Measurements from ENCODE around the gene GALNT7. TPM values are rescaled to one million over a fixed set of nuclear protein-coding genes. Genes with fewer than 3 reads are reported as not detected.
"Not testable (repeated sequence)": the region's sequence is repeated elsewhere in the genome, so short reads cannot be mapped to it uniquely, and the experiment has no call there.

The GALNT7 gene
- total and polyA plus RNA-seq, 4 donors, result 9.3 to 32.7 (median 14.3) TPM

DNA sequence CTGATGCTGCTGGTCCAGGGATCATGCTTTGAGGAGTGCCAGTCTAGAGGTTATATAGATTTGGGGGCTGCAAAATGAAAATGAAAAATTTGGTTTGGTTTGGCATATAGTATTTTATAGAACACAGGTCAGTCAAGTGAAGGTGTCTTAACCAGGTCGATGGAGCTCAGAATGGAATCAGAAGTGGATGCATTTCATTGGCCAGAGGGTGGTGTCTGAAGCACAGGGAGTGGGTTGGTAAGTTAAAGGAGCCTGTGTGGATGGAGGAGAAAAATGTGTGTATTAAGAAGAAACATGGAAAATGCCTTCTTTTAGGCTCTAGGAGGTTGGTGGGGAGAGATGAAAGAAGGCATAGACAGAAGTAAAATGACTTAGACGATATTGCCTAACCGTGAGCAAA is 8.6 kb downstream of the GALNT7 start:
- TF ChIP-seq, protein P1, sequence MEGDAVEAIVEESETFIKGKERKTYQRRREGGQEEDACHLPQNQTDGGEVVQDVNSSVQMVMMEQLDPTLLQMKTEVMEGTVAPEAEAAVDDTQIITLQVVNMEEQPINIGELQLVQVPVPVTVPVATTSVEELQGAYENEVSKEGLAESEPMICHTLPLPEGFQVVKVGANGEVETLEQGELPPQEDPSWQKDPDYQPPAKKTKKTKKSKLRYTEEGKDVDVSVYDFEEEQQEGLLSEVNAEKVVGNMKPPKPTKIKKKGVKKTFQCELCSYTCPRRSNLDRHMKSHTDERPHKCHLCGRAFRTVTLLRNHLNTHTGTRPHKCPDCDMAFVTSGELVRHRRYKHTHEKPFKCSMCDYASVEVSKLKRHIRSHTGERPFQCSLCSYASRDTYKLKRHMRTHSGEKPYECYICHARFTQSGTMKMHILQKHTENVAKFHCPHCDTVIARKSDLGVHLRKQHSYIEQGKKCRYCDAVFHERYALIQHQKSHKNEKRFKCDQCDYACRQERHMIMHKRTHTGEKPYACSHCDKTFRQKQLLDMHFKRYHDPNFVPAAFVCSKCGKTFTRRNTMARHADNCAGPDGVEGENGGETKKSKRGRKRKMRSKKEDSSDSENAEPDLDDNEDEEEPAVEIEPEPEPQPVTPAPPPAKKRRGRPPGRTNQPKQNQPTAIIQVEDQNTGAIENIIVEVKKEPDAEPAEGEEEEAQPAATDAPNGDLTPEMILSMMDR (IDR thresholded peaks at IDR 0.05; ENCODE audit: control extremely low read depth, extremely low read depth), result no peak
- Histone ChIP-seq H3K36me3 (ENCODE audit: control insufficient read depth in 4 of 4, insufficient read depth in 4 of 4, low read length in 4 of 4) (no peaks in the 10 kb centered on the region), H3K9ac (ENCODE audit: insufficient read depth in 1 of 2, low read length in 2 of 2) (no peak overlapping the region), H3K27ac (ENCODE audit: low read depth in 1 of 2, low read length in 1 of 2) (no peak overlapping the region), H3K4me3 (no peak overlapping the region), H3K9me3 (ENCODE audit: control insufficient read depth in 4 of 4, insufficient read depth in 3 of 4, low read length in 3 of 4) (no peaks in the 10 kb centered on the region), H3K27me3 (ENCODE audit: control insufficient read depth in 3 of 3, insufficient read depth in 3 of 3, low read length in 2 of 3) (no peaks in the 10 kb centered on the region), H3K4me1 (ENCODE audit: control insufficient read depth in 5 of 5, insufficient read depth in 5 of 5, low read length in 5 of 5) (peaks cover 0 to 3% (median 2%) of the 10 kb centered on the region in 5 donors)
- no peak for DNase-seq
- 76 to 81% methylated on average over 3 of the region's 3 CpGs for WGBS, 2 donors
- ATAC-seq (ENCODE audit: insufficient read depth, low FRiP score), result no peak

DNA sequence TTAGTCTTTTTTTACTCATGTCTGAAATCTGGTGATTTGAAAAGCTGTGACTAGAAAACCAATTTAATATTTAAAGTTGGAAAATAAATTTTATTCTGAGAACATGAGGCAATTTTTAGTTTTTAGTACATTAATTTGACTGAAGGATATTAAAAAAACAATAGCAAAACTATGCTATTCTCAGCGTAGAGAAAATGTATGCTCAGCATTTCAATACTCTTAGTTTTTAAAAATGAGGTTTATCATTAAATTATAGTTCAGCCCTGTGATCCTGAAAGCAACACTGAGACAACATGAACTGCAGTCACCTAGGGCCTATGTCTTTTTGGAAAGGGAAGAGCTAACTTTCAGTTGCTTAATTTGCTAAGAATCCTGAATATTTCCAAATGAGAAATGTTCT is 9.5 kb downstream of the GALNT7 start:
- no peaks in the 10 kb centered on the region for H3K9me3 ChIP-seq (ENCODE audit: control insufficient read depth in 4 of 4, insufficient read depth in 3 of 4, low read length in 3 of 4)
- H3K9ac ChIP-seq (ENCODE audit: insufficient read depth in 1 of 2, low read length in 2 of 2), result no peak overlapping the region
- H3K36me3 ChIP-seq (ENCODE audit: control insufficient read depth in 4 of 4, insufficient read depth in 4 of 4, low read length in 4 of 4), result no peaks in the 10 kb centered on the region
- peaks cover 0 to 3% (median 2%) of the 10 kb centered on the region in 5 donors for H3K4me1 ChIP-seq (ENCODE audit: control insufficient read depth in 5 of 5, insufficient read depth in 5 of 5, low read length in 5 of 5)
- ATAC-seq (ENCODE audit: insufficient read depth, low FRiP score), result no peak
- DNase-seq, result no peak
- TF ChIP-seq, protein P1 (IDR thresholded peaks at IDR 0.05; ENCODE audit: control extremely low read depth, extremely low read depth), result no peak
- WGBS, 2 donors, result 91% methylated on average over 1 of the region's 1 CpG
- no peak overlapping the region for H3K4me3 ChIP-seq
- no peak overlapping the region for H3K27ac ChIP-seq (ENCODE audit: low read depth in 1 of 2, low read length in 1 of 2)
- no peaks in the 10 kb centered on the region for H3K27me3 ChIP-seq (ENCODE audit: control insufficient read depth in 3 of 3, insufficient read depth in 3 of 3, low read length in 2 of 3)

DNA sequence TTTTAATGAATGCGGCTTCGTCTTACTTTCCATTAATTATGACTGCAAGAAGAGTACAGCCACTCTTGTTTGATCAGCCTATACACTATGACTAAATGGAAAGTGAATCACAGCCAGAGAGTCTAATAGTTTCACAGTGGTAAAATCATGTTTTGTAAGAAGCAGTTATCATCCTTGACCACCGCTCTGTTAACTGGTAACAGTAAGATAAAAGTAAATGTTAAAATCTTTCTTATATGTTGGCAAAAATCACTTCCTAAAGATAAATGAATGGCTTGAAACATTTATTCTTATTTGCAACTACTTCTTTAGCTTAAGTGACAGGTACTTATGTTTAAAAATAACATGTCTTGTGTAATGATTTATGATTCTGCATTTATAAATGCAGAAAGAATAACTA is 13.2 kb downstream of the GALNT7 start:
- H3K36me3 ChIP-seq (ENCODE audit: control insufficient read depth in 4 of 4, insufficient read depth in 4 of 4, low read length in 4 of 4), result no peaks in the 10 kb centered on the region
- no peak overlapping the region for H3K9ac ChIP-seq (ENCODE audit: insufficient read depth in 1 of 2, low read length in 2 of 2)
- TF ChIP-seq, protein P1 (IDR thresholded peaks at IDR 0.05; ENCODE audit: control extremely low read depth, extremely low read depth), result no peak
- ATAC-seq (ENCODE audit: insufficient read depth, low FRiP score) (no peak), DNase-seq (no peak)
- no peaks in the 10 kb centered on the region for H3K9me3 ChIP-seq (ENCODE audit: control insufficient read depth in 4 of 4, insufficient read depth in 3 of 4, low read length in 3 of 4)
- H3K27ac ChIP-seq (ENCODE audit: low read depth in 1 of 2, low read length in 1 of 2), result no peak overlapping the region
- no peak overlapping the region for H3K4me3 ChIP-seq
- H3K4me1 ChIP-seq (ENCODE audit: control insufficient read depth in 5 of 5, insufficient read depth in 5 of 5, low read length in 5 of 5), result peaks cover 0 to 7% (median 2%) of the 10 kb centered on the region in 5 donors
- WGBS, 2 donors, result 87% methylated on average over 3 of the region's 3 CpGs
- H3K27me3 ChIP-seq (ENCODE audit: control insufficient read depth in 3 of 3, insufficient read depth in 3 of 3, low read length in 2 of 3), result no peaks in the 10 kb centered on the region

DNA sequence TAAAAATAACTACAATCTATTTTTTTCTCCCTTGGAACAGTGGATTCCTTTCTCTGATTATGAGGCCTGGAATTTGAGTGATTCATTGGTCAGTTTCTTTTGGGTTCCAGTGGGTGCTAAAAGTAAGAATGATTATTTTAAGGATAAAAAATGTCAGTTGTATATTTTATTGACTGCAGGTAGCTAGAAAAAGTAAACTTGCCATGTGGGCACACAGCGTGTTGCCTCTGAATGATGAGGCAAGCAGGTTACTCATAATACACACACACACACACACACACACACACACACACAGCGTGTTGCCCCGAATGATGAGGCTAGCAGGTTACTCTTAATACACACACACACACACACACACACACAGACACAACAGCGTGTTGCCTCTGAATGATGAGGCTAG is 13.8 kb downstream of the GALNT7 start:
- H3K9me3 ChIP-seq (ENCODE audit: control insufficient read depth in 4 of 4, insufficient read depth in 3 of 4, low read length in 3 of 4), result no peaks in the 10 kb centered on the region
- 76 to 80% methylated on average over 4 of the region's 4 CpGs for WGBS, 2 donors

DNA sequence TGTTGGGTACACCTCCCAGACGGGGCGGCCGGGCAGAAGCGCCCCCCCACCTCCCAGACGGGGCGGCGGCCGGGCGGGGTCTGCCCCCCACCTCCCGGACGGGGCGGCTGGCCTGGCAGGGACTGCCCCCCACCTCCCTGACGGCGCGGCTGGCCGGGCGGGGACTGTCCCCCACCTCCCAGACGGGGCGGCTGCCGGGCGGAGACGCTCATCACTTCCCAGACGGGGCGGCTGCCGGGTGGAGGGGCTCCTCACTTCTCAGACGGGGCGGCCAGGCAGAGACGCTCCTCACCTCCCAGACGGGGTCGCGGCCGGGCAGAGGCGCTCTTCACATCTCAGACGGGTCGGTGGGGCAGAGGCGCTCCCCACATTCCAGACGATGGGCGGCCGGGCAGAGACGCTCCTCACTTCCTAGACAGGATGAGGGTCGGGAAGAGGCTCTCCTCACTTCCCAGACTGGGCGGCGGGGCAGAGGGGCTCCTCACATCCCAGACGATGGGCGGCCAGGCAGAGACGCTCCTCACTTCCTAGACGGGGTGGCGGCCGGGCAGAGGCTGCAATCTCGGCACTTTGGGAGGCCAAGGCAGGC is 15.1 kb downstream of the GALNT7 start:
- H3K27me3 ChIP-seq (ENCODE audit: control insufficient read depth in 3 of 3, insufficient read depth in 3 of 3, low read length in 2 of 3); H3K27ac ChIP-seq (ENCODE audit: low read depth in 1 of 2, low read length in 1 of 2); H3K36me3 ChIP-seq (ENCODE audit: control insufficient read depth in 4 of 4, insufficient read depth in 4 of 4, low read length in 4 of 4); H3K9me3 ChIP-seq (ENCODE audit: control insufficient read depth in 4 of 4, insufficient read depth in 3 of 4, low read length in 3 of 4); DNase-seq; ATAC-seq (ENCODE audit: insufficient read depth, low FRiP score); H3K4me1 ChIP-seq (ENCODE audit: control insufficient read depth in 5 of 5, insufficient read depth in 5 of 5, low read length in 5 of 5); H3K9ac ChIP-seq (ENCODE audit: insufficient read depth in 1 of 2, low read length in 2 of 2); H3K4me3 ChIP-seq: not testable (repeated sequence)
- 96% methylated on average over 32 to 48 of the region's 50 CpGs for WGBS, 2 donors

More for the DNA sequence above, 13.8 kb downstream of the GALNT7 start:
- Histone ChIP-seq H3K36me3 (ENCODE audit: control insufficient read depth in 4 of 4, insufficient read depth in 4 of 4, low read length in 4 of 4) (no peaks in the 10 kb centered on the region), H3K27me3 (ENCODE audit: control insufficient read depth in 3 of 3, insufficient read depth in 3 of 3, low read length in 2 of 3) (no peaks in the 10 kb centered on the region), H3K9ac (ENCODE audit: insufficient read depth in 1 of 2, low read length in 2 of 2) (no peak overlapping the region), H3K27ac (ENCODE audit: low read depth in 1 of 2, low read length in 1 of 2) (no peak overlapping the region), H3K4me3 (no peak overlapping the region), H3K4me1 (ENCODE audit: control insufficient read depth in 5 of 5, insufficient read depth in 5 of 5, low read length in 5 of 5) (peaks cover 0 to 7% (median 2%) of the 10 kb centered on the region in 5 donors)
- TF ChIP-seq, protein P1 (IDR thresholded peaks at IDR 0.05; ENCODE audit: control extremely low read depth, extremely low read depth), result no peak
- ATAC-seq (ENCODE audit: insufficient read depth, low FRiP score) (no peak), DNase-seq (no peak)
